T-helper 2 cell (primary cell): ENCODE data around the gene RGS12.
A peak's percentile ranks its signal among the peaks of the same experiment; 100 is the strongest.
"Not testable (repeated sequence)": the region's sequence is repeated elsewhere in the genome, so short reads cannot be mapped to it uniquely, and the experiment has no call there.

Experiments
- DNase-seq, 5 experiments: peaks; one replicate each; pipeline versions ENCODE4 v3.0.0 to v3.0.0-alpha.2; 2012 to 2022

The RGS12 gene

GRCh38 chr4:3297066-3297859, 4.4 kb downstream of the RGS12 start:
- DNase-seq: no peak

GRCh38 chr4:3299122-3299975, 6.5 kb downstream of the RGS12 start:
- no peak for DNase-seq

GRCh38 chr4:3299976-3300671, 7.3 kb downstream of the RGS12 start:
- DNase-seq: no peak

GRCh38 chr4:3300882-3301281, 8.1 kb downstream of the RGS12 start:
- not testable (repeated sequence) for DNase-seq

GRCh38 chr4:3301450-3302172, 8.8 kb downstream of the RGS12 start:
- peak in 1 of 5 experiments; percentile 64 for DNase-seq

GRCh38 chr4:3302173-3302785, 9.5 kb downstream of the RGS12 start:
- DNase-seq: peak; percentile 55 to 95 (median 82)

GRCh38 chr4:3302786-3303564, 10.2 kb downstream of the RGS12 start:
- peak in 1 of 5 experiments; percentile 68 for DNase-seq

- no peak for DNase-seq
Measured at GRCh38 chr4:3303565-3303824, 10.7 kb downstream of the RGS12 start.

GRCh38 chr4:3303923-3304710, 11.3 kb downstream of the RGS12 start:
- DNase-seq: no peak

- DNase-seq: no peak
Measured at GRCh38 chr4:3304831-3305609, 12.2 kb downstream of the RGS12 start.

- DNase-seq: no peak
Measured at GRCh38 chr4:3305610-3306371, 13.0 kb downstream of the RGS12 start.

- DNase-seq: no peak
Measured at GRCh38 chr4:3306450-3306849, 13.6 kb downstream of the RGS12 start.

- DNase-seq: no peak
Measured at GRCh38 chr4:3307060-3307459, 14.2 kb downstream of the RGS12 start.

GRCh38 chr4:3307486-3307885, 14.7 kb downstream of the RGS12 start:
- no peak for DNase-seq

- DNase-seq: no peak
Measured at GRCh38 chr4:3307891-3308575, 15.2 kb downstream of the RGS12 start.

GRCh38 chr4:3308691-3309090, 15.9 kb downstream of the RGS12 start:
- no peak for DNase-seq

GRCh38 chr4:3310301-3311094, 17.7 kb downstream of the RGS12 start:
- no peak for DNase-seq

GRCh38 chr4:3311095-3311372, 18.2 kb downstream of the RGS12 start:
- no peak for DNase-seq
